HG03432 (cell line): ENCODE results near the gene TMEM169.
A peak's percentile ranks its signal among the peaks of the same experiment; 100 is the strongest.
"Not testable (repeated sequence)": the region's sequence is repeated elsewhere in the genome, so short reads cannot be mapped to it uniquely, and the experiment has no call there.

Source experiments
- ATAC-seq: cut with Tn5 transposase; IDR thresholded peaks from one replicate; pipeline ENCODE4 v1.9.1; 2021; ENCODE audit warnings: mild to moderate bottlenecking, moderate library complexity; ENCODE audit not compliant: unreplicated experiment

TMEM169 gene

GRCh38 chr2:216071111-216071851, 10.4 kb upstream of the TMEM169 start:
- ATAC-seq = no peak

- ATAC-seq = no peak
Measured at GRCh38 chr2:216072473-216072872, 9.2 kb upstream of the TMEM169 start.

GRCh38 chr2:216073773-216074172, 7.9 kb upstream of the TMEM169 start:
- ATAC-seq = no peak

GRCh38 chr2:216074380-216074779, 7.3 kb upstream of the TMEM169 start:
- no peak for ATAC-seq

- no peak for ATAC-seq
Measured at GRCh38 chr2:216074794-216075193, 6.9 kb upstream of the TMEM169 start.

GRCh38 chr2:216075510-216076485, 5.9 kb upstream of the TMEM169 start:
- no peak for ATAC-seq

GRCh38 chr2:216078776-216079175, 2.9 kb upstream of the TMEM169 start:
- ATAC-seq = no peak

GRCh38 chr2:216080048-216080447, 1.7 kb upstream of the TMEM169 start:
- not testable (repeated sequence) for ATAC-seq

- ATAC-seq = peak; percentile 1
Measured at GRCh38 chr2:216081012-216081411, 707 bp upstream of the TMEM169 start.

- peak; percentile 24 for ATAC-seq
Measured at GRCh38 chr2:216082117-216082711, 495 bp downstream of the TMEM169 start.

- ATAC-seq = no peak
Measured at GRCh38 chr2:216082805-216083204, 1.1 kb downstream of the TMEM169 start.

GRCh38 chr2:216083464-216084281, 2.0 kb downstream of the TMEM169 start:
- ATAC-seq = no peak

- no peak for ATAC-seq
Measured at GRCh38 chr2:216084547-216084946, 2.8 kb downstream of the TMEM169 start.

GRCh38 chr2:216086207-216086893, 4.6 kb downstream of the TMEM169 start:
- no peak for ATAC-seq

- ATAC-seq = peak; percentile 79
Measured at GRCh38 chr2:216090369-216090786, 8.7 kb downstream of the TMEM169 start.

GRCh38 chr2:216092646-216093045, 10.9 kb downstream of the TMEM169 start:
- ATAC-seq = no peak

GRCh38 chr2:216094701-216095100, 13.0 kb downstream of the TMEM169 start:
- no peak for ATAC-seq

GRCh38 chr2:216098421-216099334, 17.0 kb downstream of the TMEM169 start:
- no peak for ATAC-seq

GRCh38 chr2:216101109-216101508, 19.4 kb downstream of the TMEM169 start:
- no peak for ATAC-seq
